WTC11 (cell line): Measurements from ENCODE around the gene KRTAP2-4.

ENCODE experiments used
- CTCF ChIP-seq: fragments of 200-600 bp; IDR thresholded peaks from 2 replicates; pipeline ENCODE4 v1.8.0; 2022; ENCODE audit warnings: antibody characterized with exemption
- SP1 ChIP-seq: sonication (generic); formaldehyde crosslinking; conservative IDR thresholded peaks from 2 replicates; pipeline ENCODE4 v1.8.1; 2022; ENCODE audit warnings: missing genetic modification reagents
- USF2 ChIP-seq: sonication (generic); formaldehyde crosslinking; IDR thresholded peaks from 2 replicates; pipeline ENCODE4 v1.8.1; 2023; ENCODE audit warnings: mild to moderate bottlenecking, missing genetic modification reagents, moderate library complexity

- TF ChIP-seq CTCF (no peak), USF2 (CRISPR knock-in tag) (no peak), SP1 (CRISPR knock-in tag) (no peak)
Measured at GRCh38 chr17:41101586-41102259, 36.0 kb upstream of the KRTAP2-4 start, which contains the start of gene KRTAP4-16.
